ENCODE measurements around the gene MPZL1. TPM values are rescaled to one million over a fixed set of nuclear protein-coding genes. Genes with fewer than 3 reads are reported as not detected.

Gene MPZL1
- total RNA-seq, 1 donor from 2014 or later: 133 TPM

- H3K27ac Mint-ChIP-seq: no peak overlapping the region
- no peak overlapping the region for H3K4me3 Mint-ChIP-seq (ENCODE audit: low read depth)
- TF ChIP-seq, protein P1, sequence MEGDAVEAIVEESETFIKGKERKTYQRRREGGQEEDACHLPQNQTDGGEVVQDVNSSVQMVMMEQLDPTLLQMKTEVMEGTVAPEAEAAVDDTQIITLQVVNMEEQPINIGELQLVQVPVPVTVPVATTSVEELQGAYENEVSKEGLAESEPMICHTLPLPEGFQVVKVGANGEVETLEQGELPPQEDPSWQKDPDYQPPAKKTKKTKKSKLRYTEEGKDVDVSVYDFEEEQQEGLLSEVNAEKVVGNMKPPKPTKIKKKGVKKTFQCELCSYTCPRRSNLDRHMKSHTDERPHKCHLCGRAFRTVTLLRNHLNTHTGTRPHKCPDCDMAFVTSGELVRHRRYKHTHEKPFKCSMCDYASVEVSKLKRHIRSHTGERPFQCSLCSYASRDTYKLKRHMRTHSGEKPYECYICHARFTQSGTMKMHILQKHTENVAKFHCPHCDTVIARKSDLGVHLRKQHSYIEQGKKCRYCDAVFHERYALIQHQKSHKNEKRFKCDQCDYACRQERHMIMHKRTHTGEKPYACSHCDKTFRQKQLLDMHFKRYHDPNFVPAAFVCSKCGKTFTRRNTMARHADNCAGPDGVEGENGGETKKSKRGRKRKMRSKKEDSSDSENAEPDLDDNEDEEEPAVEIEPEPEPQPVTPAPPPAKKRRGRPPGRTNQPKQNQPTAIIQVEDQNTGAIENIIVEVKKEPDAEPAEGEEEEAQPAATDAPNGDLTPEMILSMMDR (IDR thresholded peaks at IDR 0.05; ENCODE audit: unreplicated experiment): no peak
- H3K27me3 Mint-ChIP-seq: peaks cover 11% of the 10 kb centered on the region
- no peaks in the 10 kb centered on the region for H3K36me3 Mint-ChIP-seq (ENCODE audit: insufficient read depth)
- DNase-seq (ENCODE audit: low spot score, unreplicated experiment): no peak
- no peaks in the 10 kb centered on the region for H3K4me1 Mint-ChIP-seq (ENCODE audit: low read depth)
- H3K9me3 Mint-ChIP-seq (ENCODE audit: low read depth): no peaks in the 10 kb centered on the region
Observed at GRCh38 chr1:167695147-167695546, 26.6 kb upstream of the MPZL1 start.

GRCh38 chr1:167695756-167696561, 25.8 kb upstream of the MPZL1 start:
- no peaks in the 10 kb centered on the region for H3K4me1 Mint-ChIP-seq (ENCODE audit: low read depth)
- H3K27me3 Mint-ChIP-seq: peaks cover 10% of the 10 kb centered on the region
- H3K9me3 Mint-ChIP-seq (ENCODE audit: low read depth): no peaks in the 10 kb centered on the region
- H3K27ac Mint-ChIP-seq: no peak overlapping the region
- H3K36me3 Mint-ChIP-seq (ENCODE audit: insufficient read depth): no peaks in the 10 kb centered on the region
- H3K4me3 Mint-ChIP-seq (ENCODE audit: low read depth): no peak overlapping the region
- TF ChIP-seq, protein P1 (IDR thresholded peaks at IDR 0.05; ENCODE audit: unreplicated experiment): no peak
- no peak for DNase-seq (ENCODE audit: low spot score, unreplicated experiment)

GRCh38 chr1:167697667-167698141, 24.1 kb upstream of the MPZL1 start:
- H3K36me3 Mint-ChIP-seq (ENCODE audit: insufficient read depth): no peaks in the 10 kb centered on the region
- H3K27ac Mint-ChIP-seq: no peak overlapping the region

DNA sequence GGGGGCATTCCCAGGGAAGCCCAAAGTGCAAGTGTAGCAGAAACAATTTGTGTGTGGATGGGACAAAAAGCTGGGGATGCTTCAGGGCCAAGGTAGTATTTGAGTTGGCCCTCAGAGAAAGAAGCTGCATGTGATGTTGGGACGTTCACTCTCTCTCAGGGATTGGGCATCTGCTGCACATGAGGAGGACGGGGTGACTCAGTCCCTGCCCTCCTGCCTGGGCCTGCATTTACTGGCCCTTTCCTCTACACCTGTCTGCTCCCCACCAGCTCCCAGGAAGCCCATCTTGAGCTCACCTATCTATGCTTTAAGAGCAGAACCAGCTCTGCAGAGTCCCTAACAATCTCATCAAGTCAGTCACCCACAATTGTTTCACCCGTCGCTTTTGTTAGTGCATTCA, 23.5 kb upstream of the MPZL1 start:
- TF ChIP-seq, protein P1 (IDR thresholded peaks at IDR 0.05; ENCODE audit: unreplicated experiment): no peak
- H3K9me3 Mint-ChIP-seq (ENCODE audit: low read depth): no peaks in the 10 kb centered on the region
- H3K27ac Mint-ChIP-seq: no peak overlapping the region

More at GRCh38 chr1:167697667-167698141, 24.1 kb upstream of the MPZL1 start:
- Mint-ChIP-seq H3K4me1 (ENCODE audit: low read depth) (no peaks in the 10 kb centered on the region), H3K9me3 (ENCODE audit: low read depth) (no peaks in the 10 kb centered on the region), H3K27me3 (peaks cover 8% of the 10 kb centered on the region), H3K4me3 (ENCODE audit: low read depth) (no peak overlapping the region)
- no peak for DNase-seq (ENCODE audit: low spot score, unreplicated experiment)
- TF ChIP-seq, protein P1 (IDR thresholded peaks at IDR 0.05; ENCODE audit: unreplicated experiment): no peak

GRCh38 chr1:167701510-167701909, 20.3 kb upstream of the MPZL1 start:
- H3K27me3 Mint-ChIP-seq: peaks cover 38% of the 10 kb centered on the region
- DNase-seq (ENCODE audit: low spot score, unreplicated experiment): no peak
- TF ChIP-seq, protein P1 (IDR thresholded peaks at IDR 0.05; ENCODE audit: unreplicated experiment): no peak
- H3K4me3 Mint-ChIP-seq (ENCODE audit: low read depth): no peak overlapping the region
- no peaks in the 10 kb centered on the region for H3K4me1 Mint-ChIP-seq (ENCODE audit: low read depth)
- H3K36me3 Mint-ChIP-seq (ENCODE audit: insufficient read depth): no peaks in the 10 kb centered on the region
- H3K27ac Mint-ChIP-seq: no peak overlapping the region
- H3K9me3 Mint-ChIP-seq (ENCODE audit: low read depth): no peaks in the 10 kb centered on the region

More for the DNA sequence above, 23.5 kb upstream of the MPZL1 start:
- Mint-ChIP-seq H3K4me1 (ENCODE audit: low read depth) (no peaks in the 10 kb centered on the region), H3K4me3 (ENCODE audit: low read depth) (no peak overlapping the region), H3K36me3 (ENCODE audit: insufficient read depth) (no peaks in the 10 kb centered on the region), H3K27me3 (peaks cover 14% of the 10 kb centered on the region)
- no peak for DNase-seq (ENCODE audit: low spot score, unreplicated experiment)

Data from progenitor cell of endocrine pancreas (in vitro differentiated cells).